LoVo (cell line): ENCODE data around the gene LHX5.

Source experiments
- DNase-seq: peaks from one replicate; pipeline ENCODE4 v3.0.0-alpha.2; 2016; ENCODE audit warnings: low spot score

LHX5 gene

DNA sequence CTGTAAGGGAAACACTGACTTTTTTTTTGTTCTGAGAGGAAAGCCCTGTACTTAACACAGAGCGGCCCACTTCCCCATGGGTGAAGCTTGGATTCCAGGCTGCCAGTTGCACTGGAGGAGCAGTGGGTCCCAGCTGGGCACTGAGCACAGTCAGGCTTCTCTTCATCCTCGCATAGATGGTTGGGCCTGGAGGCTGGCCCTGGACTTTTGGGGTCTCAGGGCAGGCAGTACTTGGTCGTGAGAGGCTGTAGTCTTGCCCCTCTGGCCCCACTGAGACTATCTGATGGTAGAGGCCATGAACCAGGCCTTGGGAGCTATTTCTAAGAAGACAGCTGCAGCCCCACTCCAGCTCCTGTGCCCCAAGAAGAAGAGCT, 6.2 kb upstream of the LHX5 start:
- DNase-seq, result no peak

GRCh38 chr12:113477171-113477841, 5.6 kb upstream of the LHX5 start:
- DNase-seq, result no peak

DNA sequence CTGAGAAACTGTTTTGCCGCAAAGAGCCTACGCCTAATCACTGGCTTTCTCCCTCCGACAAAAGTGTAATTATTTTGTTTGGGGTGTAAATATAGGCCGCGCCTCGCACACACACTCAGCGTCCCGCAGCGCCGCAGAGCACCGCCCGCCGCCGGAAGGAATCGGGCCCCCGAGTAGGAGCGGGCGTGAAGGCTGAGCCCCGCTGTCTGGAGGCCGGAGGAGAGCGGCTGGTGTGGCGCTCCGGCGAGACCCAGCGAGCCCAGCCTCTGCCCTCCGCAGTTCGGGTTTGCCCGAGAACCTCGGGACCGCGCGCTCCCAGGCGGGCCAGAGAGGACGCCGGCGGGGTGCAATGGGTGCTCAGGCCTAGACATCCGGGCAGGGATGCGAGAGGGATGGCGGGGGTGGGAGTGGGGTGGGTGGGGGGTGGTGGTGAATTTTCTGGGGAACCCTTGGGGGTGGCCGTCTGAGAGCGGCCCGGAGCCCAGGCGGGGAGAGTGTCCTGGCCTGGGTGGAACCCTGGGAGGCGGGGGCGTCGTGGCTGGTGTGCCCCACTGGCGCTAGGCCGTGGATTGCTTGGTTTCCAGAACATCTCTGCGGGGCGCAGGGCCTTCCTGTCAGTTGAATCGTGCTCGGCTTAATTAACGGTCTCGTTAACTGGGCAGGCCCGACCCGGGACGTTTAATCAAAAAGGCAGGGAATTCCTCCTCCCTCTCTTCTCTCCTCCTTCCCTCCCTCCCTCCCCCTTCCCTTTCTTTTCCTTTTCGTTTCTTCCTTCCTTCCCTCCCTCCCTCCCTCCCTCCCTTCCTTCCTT, 4.7 kb upstream of the LHX5 start:
- DNase-seq, result no peak

DNA sequence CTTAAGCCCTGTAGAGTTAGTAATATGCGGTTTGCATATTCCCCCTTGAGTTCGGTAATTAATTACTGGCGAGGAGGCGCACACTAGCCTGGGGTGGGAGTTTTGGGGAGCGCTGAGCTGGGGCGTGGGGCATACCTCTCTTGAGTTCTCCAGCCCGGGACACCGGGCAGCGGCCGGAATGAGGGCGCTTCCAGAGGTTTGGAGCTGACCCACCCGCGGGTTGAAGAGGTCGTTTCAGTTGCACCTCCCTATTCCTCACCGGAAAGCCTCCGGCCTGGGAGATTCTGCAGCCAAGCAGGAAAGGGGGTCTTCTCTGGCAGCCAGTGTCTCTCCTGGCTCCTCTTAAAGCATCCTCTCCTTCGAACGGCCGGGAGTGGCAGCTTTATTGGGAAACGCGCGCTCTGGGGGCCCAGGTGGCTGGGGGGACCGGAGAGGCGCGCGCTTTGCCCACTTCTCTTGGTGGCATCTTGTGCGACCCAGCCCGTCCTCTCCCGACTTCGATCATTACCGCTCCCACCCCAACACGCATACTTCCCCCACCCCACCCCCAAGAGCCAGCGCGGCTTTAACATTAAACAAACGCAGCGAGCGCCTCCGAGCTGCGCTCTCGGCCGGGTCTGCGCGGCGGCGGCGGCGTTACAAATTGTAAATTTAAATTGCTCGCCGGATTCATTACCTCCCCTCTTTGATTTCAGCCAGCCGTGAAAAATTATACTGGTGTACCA, 3.9 kb upstream of the LHX5 start:
- DNase-seq, result no peak

- no peak for DNase-seq
These were observed 3.2 kb upstream of the LHX5 start for GRCh38 chr12:113474635-113475436.

GRCh38 chr12:113473942-113474341, 2.3 kb upstream of the LHX5 start:
- no peak for DNase-seq

GRCh38 chr12:113473400-113473799, 1.7 kb upstream of the LHX5 start:
- DNase-seq, result no peak

GRCh38 chr12:113472191-113473121, 785 bp upstream of the LHX5 start:
- DNase-seq, result no peak

DNA sequence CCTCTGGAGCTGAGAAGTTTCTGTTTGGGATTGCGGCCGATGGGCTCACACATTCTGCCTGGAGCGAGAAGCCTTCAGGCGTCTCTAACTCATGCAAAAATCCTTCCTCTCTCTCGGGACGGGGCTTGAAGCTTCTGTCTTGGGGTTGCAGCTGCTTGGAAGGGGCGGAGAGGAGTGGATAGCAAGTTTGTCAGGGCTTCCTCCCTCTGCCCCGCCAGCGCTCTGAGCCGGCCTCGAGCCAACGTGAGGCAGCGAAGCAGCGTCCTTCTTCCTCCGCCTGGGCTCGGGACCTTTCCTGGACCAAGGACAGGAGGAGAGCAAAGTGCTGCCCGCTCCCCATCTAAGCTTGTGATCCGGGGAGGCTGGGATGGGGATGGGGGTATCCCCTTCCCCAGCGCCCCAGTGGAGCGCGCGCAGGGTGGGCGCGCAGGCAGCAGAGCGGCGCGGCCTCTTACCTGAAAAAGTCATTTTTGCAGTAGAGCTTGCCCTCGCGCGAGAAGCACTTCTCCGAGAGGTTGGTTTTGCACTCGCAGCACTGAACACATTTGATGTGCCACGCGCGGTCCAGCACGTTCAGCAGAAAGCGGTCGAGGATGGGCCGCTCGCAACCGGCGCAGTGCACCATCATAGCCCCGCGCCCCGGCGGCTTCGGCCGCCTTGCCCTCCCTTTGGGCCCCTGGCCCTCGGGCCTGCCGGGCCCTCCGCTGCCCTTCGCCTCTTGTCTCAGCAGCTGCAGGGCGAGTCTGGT, 626 bp downstream of the LHX5 start:
- DNase-seq, result no peak

DNA sequence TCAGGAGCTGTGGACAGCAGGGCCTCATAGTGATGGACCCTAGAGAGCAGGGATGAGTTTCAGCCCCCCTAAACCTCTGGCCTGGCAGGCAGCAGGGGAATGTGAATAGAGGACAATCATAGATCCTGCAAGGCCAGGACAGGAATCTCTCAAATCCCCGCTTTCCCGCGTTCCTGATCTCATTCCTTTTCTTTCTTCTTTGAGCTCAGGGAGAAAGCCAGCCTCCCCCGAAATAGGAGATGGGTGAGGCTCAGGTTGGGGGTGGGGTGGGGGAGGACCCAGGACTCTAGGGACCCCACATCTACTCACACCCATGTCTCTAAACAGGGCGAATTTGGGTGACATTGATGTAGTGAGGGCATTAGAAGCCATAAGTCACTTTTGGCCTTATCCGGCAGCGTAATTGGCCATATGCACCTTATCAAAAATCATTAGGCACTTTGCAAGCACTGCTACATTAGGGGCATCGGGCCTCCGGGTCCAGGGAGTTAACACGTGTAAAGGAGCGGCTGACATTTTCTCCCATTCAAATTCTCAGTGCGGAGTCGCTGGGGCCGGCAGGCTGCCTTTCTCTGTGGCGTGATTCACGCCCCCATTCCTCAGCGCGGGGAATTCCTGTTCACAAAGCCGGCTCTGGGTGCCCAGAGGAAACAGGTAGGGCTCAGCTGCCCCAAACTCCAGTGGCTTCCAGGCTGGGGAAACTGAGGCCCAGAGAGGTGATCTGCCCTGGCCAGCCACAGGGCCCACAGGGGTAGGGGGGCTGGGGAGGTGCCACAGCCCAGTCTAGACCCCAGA, 1.5 kb downstream of the LHX5 start:
- no peak for DNase-seq

- no peak for DNase-seq
These were observed 2.3 kb downstream of the LHX5 start for GRCh38 chr12:113469224-113469948.

GRCh38 chr12:113468365-113469223, 3.1 kb downstream of the LHX5 start:
- DNase-seq, result no peak

DNA sequence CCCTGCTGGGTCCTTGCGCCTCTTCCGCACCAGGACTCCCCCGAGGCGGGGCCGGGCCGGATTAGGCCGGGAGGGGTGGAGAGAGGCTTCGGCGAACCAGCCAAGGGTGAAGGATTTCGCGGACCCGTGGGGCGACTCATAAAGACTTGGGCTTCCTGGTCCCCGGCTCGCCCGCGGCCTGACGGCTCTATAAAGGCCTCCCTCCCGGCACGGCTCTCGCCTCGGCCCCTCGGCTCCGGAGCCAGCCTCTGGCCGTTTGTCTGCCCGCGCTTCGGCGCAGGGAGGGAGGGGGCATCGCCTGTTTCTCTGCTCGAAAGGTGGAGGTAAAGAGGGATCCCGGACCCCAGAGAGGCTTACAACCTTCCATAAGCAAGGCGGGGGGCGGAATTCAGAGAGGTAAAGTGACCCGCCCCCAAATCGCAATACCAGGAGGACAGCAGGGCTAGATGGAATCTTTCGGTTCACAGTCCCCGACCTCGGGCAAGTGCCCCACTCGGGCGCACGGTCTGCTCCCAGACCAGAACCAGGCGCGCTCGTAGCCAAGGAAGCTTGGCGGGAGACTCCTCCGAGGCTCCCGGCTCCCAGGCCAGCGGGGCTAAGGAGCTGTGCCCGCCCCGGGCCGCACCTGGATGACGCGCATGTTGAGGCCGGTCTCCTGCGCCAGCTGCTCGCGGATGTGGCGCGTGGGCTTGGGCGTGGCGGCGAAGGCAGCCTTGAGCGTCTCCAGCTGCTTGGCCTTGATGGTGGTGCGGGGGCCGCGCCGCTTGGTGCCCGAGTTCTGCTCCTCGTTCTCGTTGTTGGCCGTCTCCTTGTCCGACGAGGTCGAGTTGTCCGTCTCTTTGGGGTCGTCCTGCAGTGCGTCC, 3.9 kb downstream of the LHX5 start:
- DNase-seq, result no peak

DNA sequence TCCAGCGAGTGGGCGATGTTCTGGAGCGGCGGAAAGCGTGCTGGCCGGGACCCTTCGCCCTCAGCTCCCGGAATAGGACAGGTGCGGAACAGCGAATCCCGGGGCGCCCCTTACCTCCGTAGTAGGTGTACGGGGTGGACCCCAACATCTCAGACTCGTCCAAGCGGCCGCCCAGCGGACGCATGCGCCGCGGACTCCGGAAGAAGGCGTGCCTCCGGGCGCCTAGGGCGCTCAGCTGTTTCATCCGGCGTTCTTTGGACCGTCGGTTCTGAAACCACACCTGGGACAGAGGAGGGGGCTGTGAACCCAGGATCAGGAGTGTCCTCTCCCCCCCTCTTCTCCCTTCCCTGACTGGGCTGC, 4.5 kb downstream of the LHX5 start:
- no peak for DNase-seq

- no peak for DNase-seq
These were observed 5.1 kb downstream of the LHX5 start for GRCh38 chr12:113466454-113467141.

DNA sequence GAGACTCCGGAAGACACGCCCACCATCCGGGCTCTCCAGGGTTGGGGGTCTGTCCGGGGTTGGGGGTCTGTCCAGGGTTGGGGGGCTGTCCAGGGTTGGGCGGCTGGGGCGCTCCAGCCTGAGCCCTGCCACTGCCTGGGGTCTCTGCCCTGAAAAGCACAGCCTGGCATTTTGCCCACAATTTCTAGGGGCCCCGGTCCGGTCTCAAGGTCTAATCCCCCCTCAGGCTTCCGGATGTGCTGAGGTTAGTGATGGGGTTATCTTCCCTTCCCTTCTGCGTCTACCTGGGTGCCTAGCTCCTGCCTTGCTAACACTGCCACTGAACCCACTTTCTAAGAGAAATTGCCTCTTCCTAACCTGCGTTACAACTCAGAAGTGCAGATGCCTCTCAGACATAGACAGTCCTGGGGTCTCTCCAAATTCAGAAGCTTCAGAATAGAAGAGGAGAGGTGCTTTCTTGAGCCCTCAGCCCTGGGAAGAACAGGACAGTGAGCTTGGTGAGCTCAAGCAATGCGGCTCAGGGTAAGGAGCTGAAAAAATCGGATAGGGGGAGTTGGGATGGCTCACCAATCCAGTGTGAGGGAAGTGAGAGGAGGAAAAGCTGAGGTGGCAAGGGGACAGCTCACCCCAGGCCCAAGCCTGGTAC, 5.7 kb downstream of the LHX5 start:
- DNase-seq, result no peak
